Panc1 (cell line): ENCODE results near the gene RNF144B. TPM values are rescaled to one million over a fixed set of nuclear protein-coding genes. Genes with fewer than 3 reads are reported as not detected.

Experiments used
- ATAC-seq: fragments of 200-7000 bp; cut with Tn5 transposase; 2 replicates; pipeline ENCODE4 v1.9.1; 2020; ENCODE audit warnings: mild to moderate bottlenecking, moderate library complexity
- BruUV-seq: library from RNA; stranded (reverse); fragments of 400-500 nt; replicated peaks from 2 replicates; lab custom pipeline; 2021; lab: Mats Ljungman, UMichigan
- CTCF ChIA-PET: fragments of 300-600 bp; sonication (Branson Sonifier 250); formaldehyde crosslinking; loops from one replicate; lab custom pipeline; 2022; ENCODE audit warnings: antibody characterized with exemption; lab: Charles Lee
- POLR2A ChIA-PET: fragments of 300-600 bp; sonication (Branson Sonifier 250); formaldehyde crosslinking; loops from one replicate; lab custom pipeline; 2022; ENCODE audit warnings: antibody characterized with exemption; lab: Charles Lee
- DNase-seq: peaks from one replicate; pipeline ENCODE4 v3.0.0-alpha.2; 2010; ENCODE audit warnings: low read depth, low spot score
- H3K27ac ChIP-seq: 2 replicates; pipeline ENCODE4 v1.5.1; 2011; ENCODE audit warnings: mild to moderate bottlenecking, low read length, inconsistent platforms
- H3K27me3 ChIP-seq: fragments of 200-500 bp; sonication (Bioruptor generic); 2 replicates; pipeline ENCODE4 v1.6.0; 2014; ENCODE audit warnings: low read length, inconsistent platforms; ENCODE audit not compliant: control insufficient read depth, insufficient read depth
- H3K36me3 ChIP-seq: fragments of 200-500 bp; sonication (Bioruptor generic); 2 replicates; pipeline ENCODE4 v1.5.1; 2014; ENCODE audit warnings: inconsistent platforms, mild to moderate bottlenecking, low read length, moderate library complexity; ENCODE audit not compliant: control insufficient read depth, insufficient read depth
- H3K4me1 ChIP-seq: 2 replicates; pipeline ENCODE4 v1.5.1; 2011; ENCODE audit warnings: inconsistent platforms, mild to moderate bottlenecking, low read length, moderate library complexity; ENCODE audit not compliant: control insufficient read depth, insufficient read depth
- H3K4me3 ChIP-seq, 2 experiments: 2 replicates each; pipeline ENCODE4 v1.5.1; 2011 to 2012; ENCODE audit warnings: low read depth in 2 of 2, low read length in 2 of 2, mild to moderate bottlenecking in 2 of 2, inconsistent platforms in 1 of 2, moderate library complexity in 1 of 2
- H3K9me3 ChIP-seq: fragments of 200-500 bp; sonication (Bioruptor generic); 2 replicates; pipeline ENCODE4 v1.5.1; 2014; ENCODE audit warnings: low read depth, mild to moderate bottlenecking, inconsistent platforms, low read length, moderate library complexity; ENCODE audit not compliant: control insufficient read depth, insufficient read depth
- CTCF ChIP-seq: fragments of 450-650 bp; IDR thresholded peaks from 2 replicates; pipeline ENCODE4 v1.5.1; 2017; ENCODE audit warnings: mild to moderate bottlenecking
- POLR2AphosphoS5 ChIP-seq: IDR thresholded peaks from 2 replicates; pipeline ENCODE4 v1.6.1; 2012; ENCODE audit warnings: mild to moderate bottlenecking, low read depth, low read length, moderate library complexity
- REST ChIP-seq, 2 experiments: IDR thresholded peaks; 2 replicates each; pipeline ENCODE4 v1.6.1; 2011 to 2012; ENCODE audit warnings: low read depth in 2 of 2, control low read depth in 1 of 2, low read length in 1 of 2, mild to moderate bottlenecking in 1 of 2, moderate library complexity in 1 of 2; ENCODE audit not compliant: insufficient read depth in 1 of 2
- SIN3A ChIP-seq: IDR thresholded peaks from 2 replicates; pipeline ENCODE4 v1.6.1; 2012; ENCODE audit warnings: low read depth, mild to moderate bottlenecking, low read length, moderate library complexity, borderline replicate concordance; ENCODE audit not compliant: insufficient read depth
- TCF7L2 ChIP-seq: IDR thresholded peaks from 2 replicates; pipeline ENCODE4 v1.6.1; 2011; ENCODE audit warnings: mild to moderate bottlenecking, low read depth, low read length, inconsistent platforms
- in situ Hi-C: cut with HindIII; loops from 2 replicates; pipeline ENCODE4 v1.10.0; 2016; ENCODE audit warnings: low sequenced_read_pairs, low pct_unique_long_range_greater_than_20kb
- intact Hi-C: fragments of 100-400 bp; cut with micrococcal nuclease; formaldehyde crosslinking; loops from one replicate; pipeline ENCODE4 v1.10.0; 2022; ENCODE audit not compliant: unreplicated experiment
- total RNA-seq: library from RNA; stranded (reverse); gene quantifications from one replicate; pipeline ENCODE4 v1.2.1, GENCODE V29; 2021; ENCODE audit not compliant: unreplicated experiment

The RNF144B gene
- total RNA-seq, 1 experiment from 2014 or later, result 5.6 TPM

GRCh38 chr6:18515767-18516166 lies 128.6 kb downstream of the RNF144B start:
- ATAC-seq, result no peak
- TF ChIP-seq CTCF (no peak), POLR2AphosphoS5 (no peak), REST (IDR thresholded peaks at IDR 0.05; ENCODE audit: insufficient read depth in 1 of 2, low read depth in 2 of 2, low read length in 1 of 2) (no peak), TCF7L2 (no peak), SIN3A (no peak)
- H3K36me3 ChIP-seq, result no peaks in the 10 kb centered on the region
- in situ Hi-C loops, result no loop called here
- no peaks in the 10 kb centered on the region for H3K4me1 ChIP-seq
- H3K27ac ChIP-seq, result no peak overlapping the region
- H3K4me3 ChIP-seq, result no peak overlapping the region
- ChIA-PET POLR2A (no interaction called here), CTCF (no interaction called here)
- H3K27me3 ChIP-seq, result 0 out of 2 replicates have a peak, but pooled peaks cover 2% of the 10 kb centered on the region
- BruUV-seq, result no TSS peak
- intact Hi-C loops, result no loop called here
- H3K9me3 ChIP-seq, result no peaks in the 10 kb centered on the region
- DNase-seq, result no peak

Other genes with a start within 250 kb of the RNF144B start
- gene TPMT, start 232.3 kb upstream of the RNF144B start, total RNA-seq, result 9.7 TPM
- gene KDM1B, start 231.9 kb upstream of the RNF144B start, total RNA-seq, result 27.1 TPM
- gene DEK, start 122.8 kb upstream of the RNF144B start, total RNA-seq, result 177 TPM